ENCODE results near the gene PDE6D.

- TF ChIP-seq CTCF (IDR thresholded peaks at IDR 0.05; ENCODE audit: poor library complexity) (no peak), EZH2 (IDR thresholded peaks at IDR 0.05; ENCODE audit: borderline replicate concordance) (no peak)
Measured at GRCh38 chr2:231715499-231715837, 65.6 kb downstream of the PDE6D start.

Data from hepatocyte (in vitro differentiated cells).